Adrenal gland (tissue), 5 donors: ENCODE results near the gene MAP3K20.

Source experiments
- POLR2A ChIP-seq, 2 donors: fragments of 450-650 bp; IDR thresholded peaks; one replicate each; pipeline ENCODE4 v1.6.1; 2017; ENCODE audit warnings: antibody characterized with exemption in 2 of 2, mild to moderate bottlenecking in 2 of 2, moderate library complexity in 1 of 2
- TF ChIP-seq, protein P1 (sequence below), 6 experiments: fragments of 450-650 bp in 4 of 6; fragments of 200-600 bp in 2 of 6; sonication (generic) in 1 of 6; IDR thresholded peaks; 1 replicate in 5 of 6; 2 replicates in 1 of 6; pipeline versions ENCODE4 v1.5.1 to v1.8.0; 2016 to 2021; ENCODE audit warnings: antibody characterized with exemption in 6 of 6, mild to moderate bottlenecking in 2 of 6, moderate library complexity in 1 of 6
- donor health status: DM: no; HTN: no; CAD: no.

DNA sequence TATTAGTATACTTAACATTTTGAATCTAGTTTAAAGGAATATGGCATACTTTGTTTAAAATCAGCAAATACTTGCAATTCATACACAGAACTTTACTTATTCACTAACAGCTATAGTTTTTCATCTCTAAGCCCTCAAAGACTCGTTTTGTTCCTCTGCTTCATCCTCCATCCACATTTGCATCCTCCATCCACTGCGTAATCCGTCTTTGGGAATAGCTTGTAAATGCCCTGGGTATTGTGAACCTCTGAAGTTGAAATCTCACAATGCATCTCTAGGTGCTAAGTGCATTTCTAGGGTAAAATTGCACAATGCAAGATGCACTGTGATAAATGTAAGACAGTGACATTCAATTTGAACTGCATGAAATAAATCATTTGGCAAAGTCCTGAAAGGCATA lies 163.2 kb downstream of the MAP3K20 start:
- no peak for TF ChIP-seq POLR2A (IDR thresholded peaks at IDR 0.05)
- TF ChIP-seq, protein P1, sequence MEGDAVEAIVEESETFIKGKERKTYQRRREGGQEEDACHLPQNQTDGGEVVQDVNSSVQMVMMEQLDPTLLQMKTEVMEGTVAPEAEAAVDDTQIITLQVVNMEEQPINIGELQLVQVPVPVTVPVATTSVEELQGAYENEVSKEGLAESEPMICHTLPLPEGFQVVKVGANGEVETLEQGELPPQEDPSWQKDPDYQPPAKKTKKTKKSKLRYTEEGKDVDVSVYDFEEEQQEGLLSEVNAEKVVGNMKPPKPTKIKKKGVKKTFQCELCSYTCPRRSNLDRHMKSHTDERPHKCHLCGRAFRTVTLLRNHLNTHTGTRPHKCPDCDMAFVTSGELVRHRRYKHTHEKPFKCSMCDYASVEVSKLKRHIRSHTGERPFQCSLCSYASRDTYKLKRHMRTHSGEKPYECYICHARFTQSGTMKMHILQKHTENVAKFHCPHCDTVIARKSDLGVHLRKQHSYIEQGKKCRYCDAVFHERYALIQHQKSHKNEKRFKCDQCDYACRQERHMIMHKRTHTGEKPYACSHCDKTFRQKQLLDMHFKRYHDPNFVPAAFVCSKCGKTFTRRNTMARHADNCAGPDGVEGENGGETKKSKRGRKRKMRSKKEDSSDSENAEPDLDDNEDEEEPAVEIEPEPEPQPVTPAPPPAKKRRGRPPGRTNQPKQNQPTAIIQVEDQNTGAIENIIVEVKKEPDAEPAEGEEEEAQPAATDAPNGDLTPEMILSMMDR (IDR thresholded peaks at IDR 0.05): no peak
